OCI-LY3 (cell line): ENCODE measurements around the gene ZNF423.
"Not testable (repeated sequence)": the region's sequence is repeated elsewhere in the genome, so short reads cannot be mapped to it uniquely, and the experiment has no call there.

Source experiments
- H2AFZ ChIP-seq: fragments of 200-600, 300-600 bp; shearing (Covaris generic); 2 replicates; pipeline ENCODE4 v1.6.0; 2014; ENCODE audit warnings: antibody characterized with exemption, low read depth, low read length
- H3K27ac ChIP-seq: fragments of 200-600, 300-600 bp; sonication (generic); 2 replicates; pipeline ENCODE4 v1.5.1; 2014; ENCODE audit warnings: mild to moderate bottlenecking, low read length, moderate library complexity, mixed read lengths
- H3K27me3 ChIP-seq: fragments of 200-600, 300-600 bp; sonication (generic); 2 replicates; pipeline ENCODE4 v1.6.1; 2014; ENCODE audit warnings: low read depth, low read length, mixed read lengths
- H3K36me3 ChIP-seq: fragments of 200-600, 300-600 bp; sonication (generic); replicated peaks from 2 replicates; pipeline ENCODE3; 2014; ENCODE audit warnings: low read depth, low read length, mixed read lengths
- H3K4me1 ChIP-seq: fragments of 300-600, 200-600 bp; sonication (generic); 2 replicates; pipeline ENCODE4 v1.6.1; 2014; ENCODE audit warnings: low read length, mixed read lengths
- H3K4me2 ChIP-seq: fragments of 200-600, 300-600 bp; sonication (generic); 2 replicates; pipeline ENCODE4 v1.6.1; 2014; ENCODE audit warnings: low read length, mixed read lengths
- H3K4me3 ChIP-seq: fragments of 300-600, 200-600 bp; sonication (generic); 2 replicates; pipeline ENCODE4 v1.5.1; 2014; ENCODE audit warnings: antibody characterized with exemption, mild to moderate bottlenecking, low read length, moderate library complexity
- H3K79me2 ChIP-seq: fragments of 300-600, 200-600 bp; shearing (Covaris generic); 2 replicates; pipeline ENCODE4 v1.6.1; 2014; ENCODE audit warnings: mild to moderate bottlenecking, low read length, mixed read lengths
- H3K9ac ChIP-seq: fragments of 300-600, 200-600 bp; shearing (Covaris generic); 2 replicates; pipeline ENCODE4 v1.6.0; 2014; ENCODE audit warnings: mild to moderate bottlenecking, low read length, moderate library complexity
- H3K9me3 ChIP-seq: fragments of 200-600, 300-600 bp; shearing (Covaris generic); 2 replicates; pipeline ENCODE4 v1.6.1; 2014; ENCODE audit warnings: low read length, mixed read lengths; ENCODE audit not compliant: insufficient read depth
- H4K20me1 ChIP-seq: fragments of 200-600, 300-600 bp; sonication (generic); 2 replicates; pipeline ENCODE4 v1.6.1; 2016; ENCODE audit warnings: low read length, mixed read lengths; ENCODE audit not compliant: insufficient read depth
- EZH2phosphoT487 ChIP-seq: fragments of 200-600 bp; shearing (Covaris generic); IDR thresholded peaks from 2 replicates; pipeline ENCODE4 v1.6.1; 2018; ENCODE audit warnings: antibody characterized with exemption, mixed run types, low read depth
- TF ChIP-seq, protein P1 (sequence below): fragments of 200-600, 300-600 bp; sonication (generic); IDR thresholded peaks from 2 replicates; pipeline ENCODE4 v1.5.1; 2014; ENCODE audit warnings: antibody characterized with exemption, low read length, low read depth

Gene ZNF423

DNA sequence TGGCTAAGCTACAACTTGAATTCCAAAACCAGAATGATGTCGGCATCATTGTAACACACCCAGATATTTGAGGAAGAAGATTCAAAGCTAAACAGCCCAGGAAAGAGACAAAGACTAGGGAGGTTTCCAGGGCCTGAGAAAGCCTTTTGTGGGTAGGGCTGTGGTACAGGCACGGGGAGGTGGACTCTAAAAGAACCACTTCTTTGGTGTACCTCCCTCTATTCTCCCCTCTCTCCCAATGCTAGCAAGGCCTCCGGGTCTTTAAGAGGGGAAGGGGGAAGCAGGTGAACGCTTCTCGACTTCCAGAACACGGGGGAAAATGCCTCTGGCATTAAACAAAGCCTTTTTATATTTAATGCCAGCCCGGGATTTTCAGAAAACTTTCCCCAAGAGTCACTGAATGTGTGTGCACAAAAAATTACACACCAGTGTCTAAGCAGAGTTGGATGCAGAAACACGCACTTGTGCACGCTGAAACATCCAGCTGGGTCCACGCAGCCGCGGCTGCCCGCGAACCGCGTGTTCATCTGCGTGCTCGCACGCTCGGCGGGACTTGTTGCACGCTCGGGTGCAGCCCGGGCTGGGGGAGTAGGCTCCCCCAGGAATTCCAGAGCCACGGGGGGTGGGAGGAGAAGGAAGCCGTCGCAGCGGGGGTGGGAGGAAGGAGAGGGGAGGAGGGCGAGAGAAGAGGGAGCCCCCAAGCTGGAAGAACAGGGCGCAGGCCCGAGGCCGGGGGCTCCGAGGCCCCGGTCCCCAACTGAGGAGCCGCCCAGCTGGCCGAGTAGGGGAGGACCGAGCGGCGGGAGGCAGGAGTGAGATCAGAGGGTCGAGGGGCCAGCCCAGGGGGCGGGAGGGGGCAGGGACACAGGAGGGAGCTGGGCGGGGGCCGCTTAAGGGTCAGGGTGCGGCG, 20.1 kb upstream of the ZNF423 start:
- H3K27ac ChIP-seq, result no peak overlapping the region

DNA sequence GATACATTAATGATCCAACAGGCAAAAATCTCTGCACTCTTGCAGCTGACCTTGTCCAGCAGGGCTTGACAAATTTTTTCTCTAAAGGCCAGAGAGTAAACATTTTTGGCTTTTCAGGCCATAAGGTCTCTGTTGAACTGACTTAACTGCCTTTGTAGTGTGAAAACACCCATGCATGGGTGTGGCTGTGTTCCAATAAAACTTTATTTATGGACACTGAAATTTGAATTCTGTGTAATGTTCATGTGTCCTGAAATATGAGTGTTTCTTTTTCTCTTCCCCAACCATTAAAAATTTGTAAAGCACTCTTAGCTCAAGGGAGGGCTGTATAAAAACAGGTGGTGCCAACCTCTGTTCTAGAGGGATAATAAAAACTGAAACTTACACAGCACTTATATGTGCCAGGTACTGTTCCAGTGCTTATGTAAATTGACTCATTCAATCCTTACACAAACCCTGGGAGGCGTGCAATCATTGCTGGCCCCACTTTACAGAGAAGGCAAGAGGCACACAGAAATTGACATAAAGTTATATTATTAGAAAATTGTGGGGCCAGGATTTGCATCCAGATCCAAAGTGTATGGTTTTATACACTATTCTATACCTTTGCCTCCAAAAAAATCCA, 18.8 kb upstream of the ZNF423 start:
- H2AFZ ChIP-seq, result no peak overlapping the region
- H3K4me1 ChIP-seq, result no peaks in the 10 kb centered on the region
- no peaks in the 10 kb centered on the region for H3K9me3 ChIP-seq
- TF ChIP-seq, protein P1, sequence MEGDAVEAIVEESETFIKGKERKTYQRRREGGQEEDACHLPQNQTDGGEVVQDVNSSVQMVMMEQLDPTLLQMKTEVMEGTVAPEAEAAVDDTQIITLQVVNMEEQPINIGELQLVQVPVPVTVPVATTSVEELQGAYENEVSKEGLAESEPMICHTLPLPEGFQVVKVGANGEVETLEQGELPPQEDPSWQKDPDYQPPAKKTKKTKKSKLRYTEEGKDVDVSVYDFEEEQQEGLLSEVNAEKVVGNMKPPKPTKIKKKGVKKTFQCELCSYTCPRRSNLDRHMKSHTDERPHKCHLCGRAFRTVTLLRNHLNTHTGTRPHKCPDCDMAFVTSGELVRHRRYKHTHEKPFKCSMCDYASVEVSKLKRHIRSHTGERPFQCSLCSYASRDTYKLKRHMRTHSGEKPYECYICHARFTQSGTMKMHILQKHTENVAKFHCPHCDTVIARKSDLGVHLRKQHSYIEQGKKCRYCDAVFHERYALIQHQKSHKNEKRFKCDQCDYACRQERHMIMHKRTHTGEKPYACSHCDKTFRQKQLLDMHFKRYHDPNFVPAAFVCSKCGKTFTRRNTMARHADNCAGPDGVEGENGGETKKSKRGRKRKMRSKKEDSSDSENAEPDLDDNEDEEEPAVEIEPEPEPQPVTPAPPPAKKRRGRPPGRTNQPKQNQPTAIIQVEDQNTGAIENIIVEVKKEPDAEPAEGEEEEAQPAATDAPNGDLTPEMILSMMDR, result no peak
- no peak for TF ChIP-seq EZH2phosphoT487
- H3K27ac ChIP-seq, result no peak overlapping the region
- no peaks in the 10 kb centered on the region for H3K36me3 ChIP-seq
- H3K4me3 ChIP-seq, result no peak overlapping the region
- no peak overlapping the region for H3K9ac ChIP-seq
- peaks cover 23% of the 10 kb centered on the region for H3K27me3 ChIP-seq
- H3K4me2 ChIP-seq, result no peak overlapping the region
- no peaks in the 10 kb centered on the region for H4K20me1 ChIP-seq
- H3K79me2 ChIP-seq, result no peaks in the 10 kb centered on the region

More for the DNA sequence above, 20.1 kb upstream of the ZNF423 start:
- TF ChIP-seq, protein P1, result no peak
- no peak for TF ChIP-seq EZH2phosphoT487
- Histone ChIP-seq H3K79me2 (no peaks in the 10 kb centered on the region), H3K4me2 (no peak overlapping the region), H2AFZ (no peak overlapping the region), H4K20me1 (no peaks in the 10 kb centered on the region), H3K36me3 (no peaks in the 10 kb centered on the region), H3K9ac (no peak overlapping the region), H3K9me3 (no peaks in the 10 kb centered on the region), H3K27me3 (peaks cover 14% of the 10 kb centered on the region), H3K4me3 (no peak overlapping the region), H3K4me1 (no peaks in the 10 kb centered on the region)

DNA sequence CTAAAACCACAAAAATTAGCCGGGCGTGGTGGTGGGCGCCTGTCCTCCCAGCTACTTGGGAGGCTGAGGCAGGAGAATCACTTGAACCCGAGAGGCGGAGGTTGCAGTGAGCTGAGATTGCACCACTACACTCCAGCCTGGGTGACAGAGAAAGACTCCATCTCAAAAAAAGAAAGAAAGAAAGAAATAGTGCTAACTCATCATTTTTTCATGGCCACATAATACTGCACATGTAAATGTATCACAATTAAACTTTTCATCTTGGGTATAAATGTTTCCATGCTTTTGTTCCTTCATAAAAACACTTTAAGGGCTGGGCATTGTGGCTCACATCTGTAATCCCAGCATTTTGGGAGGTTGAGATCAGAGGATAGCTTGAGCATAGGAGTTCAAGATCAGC, 15.9 kb upstream of the ZNF423 start:
- not testable (repeated sequence) for H3K4me2 ChIP-seq, H3K9me3 ChIP-seq, H3K4me1 ChIP-seq, H3K4me3 ChIP-seq, H3K36me3 ChIP-seq, H2AFZ ChIP-seq, H3K27ac ChIP-seq, H3K9ac ChIP-seq, H4K20me1 ChIP-seq, H3K79me2 ChIP-seq
- H3K27me3 ChIP-seq, result peaks cover 29% of the 10 kb centered on the region

DNA sequence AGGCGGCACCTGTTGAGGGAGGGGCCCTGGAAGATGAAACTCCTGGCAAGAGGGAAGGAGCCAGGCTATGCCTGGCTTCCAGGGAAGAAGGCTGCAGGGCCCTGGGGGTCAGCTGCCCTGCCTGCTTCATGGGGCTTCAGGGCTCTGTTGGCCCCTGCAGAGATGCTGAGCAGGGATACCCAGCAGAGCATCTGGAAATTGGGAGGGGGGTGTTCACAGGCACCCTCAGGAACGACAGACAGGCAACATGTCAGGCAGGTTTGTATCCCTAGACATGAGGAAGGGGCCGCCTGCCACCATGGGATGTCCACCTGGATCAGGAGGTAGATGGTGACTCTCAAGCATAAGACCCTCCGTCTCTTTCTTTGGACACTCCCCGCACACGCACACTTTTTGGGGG, 13.8 kb upstream of the ZNF423 start:
- Histone ChIP-seq H3K4me2 (no peak overlapping the region), H3K79me2 (no peaks in the 10 kb centered on the region), H3K27ac (no peak overlapping the region), H2AFZ (no peak overlapping the region), H3K9me3 (no peaks in the 10 kb centered on the region), H3K36me3 (no peaks in the 10 kb centered on the region), H3K9ac (no peak overlapping the region), H3K4me3 (no peak overlapping the region), H4K20me1 (no peaks in the 10 kb centered on the region), H3K4me1 (no peaks in the 10 kb centered on the region), H3K27me3 (peaks cover 33% of the 10 kb centered on the region)
- TF ChIP-seq, protein P1, result no peak
- no peak for TF ChIP-seq EZH2phosphoT487
